HEK293 (cell line): ENCODE data around the gene ERAL1.

ENCODE experiments used
- GLIS1 ChIP-seq: fragments of 450-650 bp; formaldehyde crosslinking; IDR thresholded peaks from 2 replicates; pipeline ENCODE4 v1.5.1; 2016; ENCODE audit warnings: missing biosample characterization, missing genetic modification characterization
- KLF16 ChIP-seq: fragments of 450-650 bp; formaldehyde crosslinking; IDR thresholded peaks from 2 replicates; pipeline ENCODE4 v1.5.1; 2017; ENCODE audit warnings: missing biosample characterization, missing genetic modification characterization
- YY1 ChIP-seq: fragments of 450-650 bp; formaldehyde crosslinking; IDR thresholded peaks from 2 replicates; pipeline ENCODE4 v1.5.1; 2018; ENCODE audit warnings: missing biosample characterization, missing genetic modification characterization
- ZBTB1 ChIP-seq: fragments of 450-650 bp; formaldehyde crosslinking; IDR thresholded peaks from 2 replicates; pipeline ENCODE4 v1.5.1; 2016; ENCODE audit warnings: missing biosample characterization, missing genetic modification characterization
- ZNF335 ChIP-seq: fragments of 450-650 bp; formaldehyde crosslinking; conservative IDR thresholded peaks from 2 replicates; pipeline ENCODE4 v1.5.1; 2016; ENCODE audit warnings: missing biosample characterization, missing genetic modification characterization
- ZNF549 ChIP-seq: fragments of 450-650 bp; IDR thresholded peaks from 2 replicates; pipeline ENCODE4 v1.5.1; 2018; ENCODE audit warnings: missing biosample characterization, missing genetic modification characterization, mild to moderate bottlenecking, inconsistent platforms, moderate library complexity
- ZNF585B ChIP-seq: fragments of 450-650 bp; formaldehyde crosslinking; IDR thresholded peaks from 2 replicates; pipeline ENCODE4 v1.5.1; 2016; ENCODE audit warnings: missing biosample characterization, missing genetic modification characterization
- TF ChIP-seq, protein P1 (sequence below): fragments of 450-650 bp; formaldehyde crosslinking; IDR thresholded peaks from 2 replicates; pipeline ENCODE4 v1.5.1; 2016; ENCODE audit warnings: missing biosample characterization, missing genetic modification characterization
- TF ChIP-seq, protein P2 (sequence below): fragments of 450-650 bp; formaldehyde crosslinking; IDR thresholded peaks from 2 replicates; pipeline ENCODE4 v1.5.1; 2016; ENCODE audit warnings: missing biosample characterization, missing genetic modification characterization

DNA sequence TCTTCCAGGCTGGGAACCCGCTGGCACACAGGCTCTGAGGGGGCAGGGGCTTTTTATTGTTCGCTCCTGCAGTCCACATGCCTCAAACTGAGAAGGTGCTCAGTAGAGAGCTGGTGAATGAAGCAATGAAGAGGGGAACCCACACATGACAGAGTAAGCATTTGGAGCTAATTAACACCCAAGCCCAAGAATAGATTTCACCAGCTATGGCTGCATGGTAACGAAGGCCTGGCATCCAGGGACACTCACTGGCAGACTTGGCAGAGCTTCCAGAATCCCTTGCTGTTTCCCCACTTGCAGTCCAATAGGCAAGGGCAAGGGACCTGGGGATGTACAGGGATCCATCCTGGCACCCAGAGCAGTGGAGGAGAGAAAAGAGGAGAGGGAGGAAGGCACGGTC, 30.5 kb downstream of the ERAL1 start:
- TF ChIP-seq ZNF549 (no peak), ZNF585B (tag by site-specific recombination) (no peak), ZBTB1 (tag by site-specific recombination) (no peak), YY1 (no peak), GLIS1 (tag by site-specific recombination) (no peak), ZNF335 (tag by site-specific recombination) (no peak), KLF16 (tag by site-specific recombination) (no peak)
- TF ChIP-seq, protein P1, sequence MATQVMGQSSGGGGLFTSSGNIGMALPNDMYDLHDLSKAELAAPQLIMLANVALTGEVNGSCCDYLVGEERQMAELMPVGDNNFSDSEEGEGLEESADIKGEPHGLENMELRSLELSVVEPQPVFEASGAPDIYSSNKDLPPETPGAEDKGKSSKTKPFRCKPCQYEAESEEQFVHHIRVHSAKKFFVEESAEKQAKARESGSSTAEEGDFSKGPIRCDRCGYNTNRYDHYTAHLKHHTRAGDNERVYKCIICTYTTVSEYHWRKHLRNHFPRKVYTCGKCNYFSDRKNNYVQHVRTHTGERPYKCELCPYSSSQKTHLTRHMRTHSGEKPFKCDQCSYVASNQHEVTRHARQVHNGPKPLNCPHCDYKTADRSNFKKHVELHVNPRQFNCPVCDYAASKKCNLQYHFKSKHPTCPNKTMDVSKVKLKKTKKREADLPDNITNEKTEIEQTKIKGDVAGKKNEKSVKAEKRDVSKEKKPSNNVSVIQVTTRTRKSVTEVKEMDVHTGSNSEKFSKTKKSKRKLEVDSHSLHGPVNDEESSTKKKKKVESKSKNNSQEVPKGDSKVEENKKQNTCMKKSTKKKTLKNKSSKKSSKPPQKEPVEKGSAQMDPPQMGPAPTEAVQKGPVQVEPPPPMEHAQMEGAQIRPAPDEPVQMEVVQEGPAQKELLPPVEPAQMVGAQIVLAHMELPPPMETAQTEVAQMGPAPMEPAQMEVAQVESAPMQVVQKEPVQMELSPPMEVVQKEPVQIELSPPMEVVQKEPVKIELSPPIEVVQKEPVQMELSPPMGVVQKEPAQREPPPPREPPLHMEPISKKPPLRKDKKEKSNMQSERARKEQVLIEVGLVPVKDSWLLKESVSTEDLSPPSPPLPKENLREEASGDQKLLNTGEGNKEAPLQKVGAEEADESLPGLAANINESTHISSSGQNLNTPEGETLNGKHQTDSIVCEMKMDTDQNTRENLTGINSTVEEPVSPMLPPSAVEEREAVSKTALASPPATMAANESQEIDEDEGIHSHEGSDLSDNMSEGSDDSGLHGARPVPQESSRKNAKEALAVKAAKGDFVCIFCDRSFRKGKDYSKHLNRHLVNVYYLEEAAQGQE, result no peak
- TF ChIP-seq, protein P2, sequence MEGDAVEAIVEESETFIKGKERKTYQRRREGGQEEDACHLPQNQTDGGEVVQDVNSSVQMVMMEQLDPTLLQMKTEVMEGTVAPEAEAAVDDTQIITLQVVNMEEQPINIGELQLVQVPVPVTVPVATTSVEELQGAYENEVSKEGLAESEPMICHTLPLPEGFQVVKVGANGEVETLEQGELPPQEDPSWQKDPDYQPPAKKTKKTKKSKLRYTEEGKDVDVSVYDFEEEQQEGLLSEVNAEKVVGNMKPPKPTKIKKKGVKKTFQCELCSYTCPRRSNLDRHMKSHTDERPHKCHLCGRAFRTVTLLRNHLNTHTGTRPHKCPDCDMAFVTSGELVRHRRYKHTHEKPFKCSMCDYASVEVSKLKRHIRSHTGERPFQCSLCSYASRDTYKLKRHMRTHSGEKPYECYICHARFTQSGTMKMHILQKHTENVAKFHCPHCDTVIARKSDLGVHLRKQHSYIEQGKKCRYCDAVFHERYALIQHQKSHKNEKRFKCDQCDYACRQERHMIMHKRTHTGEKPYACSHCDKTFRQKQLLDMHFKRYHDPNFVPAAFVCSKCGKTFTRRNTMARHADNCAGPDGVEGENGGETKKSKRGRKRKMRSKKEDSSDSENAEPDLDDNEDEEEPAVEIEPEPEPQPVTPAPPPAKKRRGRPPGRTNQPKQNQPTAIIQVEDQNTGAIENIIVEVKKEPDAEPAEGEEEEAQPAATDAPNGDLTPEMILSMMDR (tag by site-specific recombination), result no peak
